ENCODE data around the gene MS4A15. TPM values are rescaled to one million over a fixed set of nuclear protein-coding genes. Genes with fewer than 3 reads are reported as not detected.

The MS4A15 gene
- polyA plus RNA-seq, 2 of the 4 experiments (the other 2 are of a cell fraction): not detected

GRCh38 chr11:60777572-60777971 is 20.9 kb downstream of the MS4A15 start:
- WGBS (ENCODE audit: missing lambda C conversion rate): 26% methylated on average over 2 of the region's 2 CpGs
- CTCF ChIA-PET: interaction anchor here (1.1 to 9.1 kb wide), 5 partner anchors 8 to 119 kb away, joined by 4 to 129 read pairs (median 33); partner anchors contain the start of gene MS4A10
- Histone ChIP-seq H3K4me1 (peaks cover 5% of the 10 kb centered on the region; the same call in 1 of the 3 replicates), H3K4me2 (no peak overlapping the region), H3K4me3 (no peak overlapping the region), H3K27ac (no peak overlapping the region), H3K9me3 (no peaks in the 10 kb centered on the region)
- ATAC-seq: no peak; a peak in 1 of 6 replicates
- FAIRE-seq: no peak
- POLR2A ChIA-PET: interaction anchor here (1.0 kb wide), 1 partner anchor 9 kb away, joined by 3 read pairs; no protein-coding TSS in a partner anchor
- TF ChIP-seq CHD4 (IDR thresholded peaks at IDR 0.05; ENCODE audit: borderline replicate concordance) (no peak), TP53 (CRISPR knock-in tag; IDR thresholded peaks at IDR 0.05) (no peak)
- peak; percentile 41 to 44 for DNase-seq (ENCODE audit: low read depth in 1 of 2, low spot score in 1 of 2)

- no peak overlapping the region for H3K27ac ChIP-seq
- H3K4me3 ChIP-seq: no peak overlapping the region
- no peak overlapping the region for H3K4me2 ChIP-seq
- H3K4me1 ChIP-seq: peaks cover 5% of the 10 kb centered on the region; the same call in 1 of the 3 replicates
- ChIA-PET POLR2A (no interaction called here), CTCF (interaction anchor here (1.2 to 9.1 kb wide), 5 partner anchors 16 to 117 kb away, joined by 3 to 129 read pairs (median 14); no protein-coding TSS in a partner anchor)
- ATAC-seq (no peak), DNase-seq (ENCODE audit: low read depth in 1 of 2, low spot score in 1 of 2) (no peak), FAIRE-seq (no peak)
- WGBS (ENCODE audit: missing lambda C conversion rate): 11% methylated on average over 2 of the region's 2 CpGs
- H3K9me3 ChIP-seq: no peaks in the 10 kb centered on the region
- TF ChIP-seq EP300 (IDR thresholded peaks at IDR 0.05): no peak
These were observed 23.4 kb downstream of the MS4A15 start for GRCh38 chr11:60780065-60780464.

GRCh38 chr11:60780774-60781173 is 24.1 kb downstream of the MS4A15 start:
- no peaks in the 10 kb centered on the region for H3K9me3 ChIP-seq
- peaks cover 5% of the 10 kb centered on the region; the same call in 1 of the 3 replicates for H3K4me1 ChIP-seq
- H3K27ac ChIP-seq: no peak overlapping the region
- no peak overlapping the region for H3K4me2 ChIP-seq
- CTCF ChIA-PET: interaction anchor here (1.2 to 9.1 kb wide), 5 partner anchors 16 to 116 kb away, joined by 3 to 129 read pairs (median 14); no protein-coding TSS in a partner anchor
- H3K4me3 ChIP-seq: no peak overlapping the region
- POLR2A ChIA-PET: no interaction called here
- no peak for TF ChIP-seq TFCP2L1 (CRISPR knock-in tag; IDR thresholded peaks at IDR 0.05)
- TF ChIP-seq RCOR1 (IDR thresholded peaks at IDR 0.05; ENCODE audit: low read depth, low read length): no peak
- no peak for TF ChIP-seq NPAS2 (CRISPR knock-in tag; IDR thresholded peaks at IDR 0.05; ENCODE audit: borderline replicate concordance)
- no peak for TF ChIP-seq ZC3H11A (IDR thresholded peaks at IDR 0.05)
- no peak for TF ChIP-seq RAD21 (conservative IDR thresholded peaks at IDR 0.05 in 1 of 2, IDR thresholded peaks at IDR 0.05 in 1 of 2)
- no peak for TF ChIP-seq ZSCAN20 (CRISPR knock-in tag; IDR thresholded peaks at IDR 0.05)
- no peak for TF ChIP-seq HES2 (IDR thresholded peaks at IDR 0.05)
- TF ChIP-seq RNF2 (IDR thresholded peaks at IDR 0.05; ENCODE audit: borderline replicate concordance, low read depth): no peak
- TF ChIP-seq JUN (IDR thresholded peaks at IDR 0.05): no peak
- TF ChIP-seq EHF (CRISPR knock-in tag; IDR thresholded peaks at IDR 0.05): no peak
- TF ChIP-seq E2F6 (IDR thresholded peaks at IDR 0.05; ENCODE audit: borderline replicate concordance, low read depth): no peak
- TF ChIP-seq TP53 (CRISPR knock-in tag; IDR thresholded peaks at IDR 0.05): no peak
- no peak for TF ChIP-seq SMC3 (IDR thresholded peaks at IDR 0.05)
- TF ChIP-seq HDAC2 (IDR thresholded peaks at IDR 0.05): no peak
- TF ChIP-seq USF2 (IDR thresholded peaks at IDR 0.05): no peak
- no peak for TF ChIP-seq PHF8 (IDR thresholded peaks at IDR 0.05; ENCODE audit: borderline replicate concordance, low read depth)
- TF ChIP-seq ELK1 (IDR thresholded peaks at IDR 0.05; ENCODE audit: low read depth, low read length): no peak
- no peak for TF ChIP-seq NFE2L2 (conservative IDR thresholded peaks at IDR 0.05; ENCODE audit: low read length)
- no peak for TF ChIP-seq FOXS1 (CRISPR knock-in tag; IDR thresholded peaks at IDR 0.05)
- no peak for TF ChIP-seq FOSB (CRISPR knock-in tag; IDR thresholded peaks at IDR 0.05)
- ATAC-seq (no peak), DNase-seq (ENCODE audit: low read depth in 1 of 2, low spot score in 1 of 2) (no peak), FAIRE-seq (no peak)

Data from A549 (cell line).